Right renal cortex interstitium (tissue), 3 donors: Measurements from ENCODE around the gene SPOCK2. TPM values are rescaled to one million over a fixed set of nuclear protein-coding genes. Genes with fewer than 3 reads are reported as not detected.

Experiments used
- DNase-seq, 3 donors: peaks; one replicate each; pipeline ENCODE4 v3.0.0-alpha.2; 2013; ENCODE audit warnings: low read depth in 3 of 3, low spot score in 2 of 3
- polyA plus RNA-seq, 3 donors: library from polyadenylated mRNA; unstranded; fragments of 120-200 nt; gene quantifications; one replicate each; pipeline ENCODE4 v1.2.1, GENCODE V29; 2013; ENCODE audit not compliant: insufficient read length in 3 of 3

Gene SPOCK2
- polyA plus RNA-seq, 3 donors: 147 to 168 (median 150) TPM

DNA sequence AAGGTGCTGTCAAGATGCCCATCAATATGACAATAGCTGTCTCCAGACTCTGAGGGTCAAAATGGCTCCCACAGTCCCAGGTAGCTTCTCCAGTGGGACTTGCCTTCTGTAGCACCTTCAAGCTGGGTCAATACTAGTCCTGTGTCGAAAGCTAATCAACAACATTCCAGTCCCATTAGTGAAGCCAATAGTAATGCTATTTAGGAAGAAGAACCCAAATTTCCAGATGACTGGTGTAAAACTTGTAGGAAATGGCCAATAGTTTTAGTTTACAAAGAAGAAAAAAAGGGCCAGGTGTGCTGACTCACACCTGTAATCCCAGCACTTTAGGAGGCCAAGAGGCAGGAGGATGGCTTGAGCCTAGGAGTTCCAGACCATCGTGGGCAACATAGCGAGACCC, 2.0 kb upstream of the SPOCK2 start:
- no peak for DNase-seq

DNA sequence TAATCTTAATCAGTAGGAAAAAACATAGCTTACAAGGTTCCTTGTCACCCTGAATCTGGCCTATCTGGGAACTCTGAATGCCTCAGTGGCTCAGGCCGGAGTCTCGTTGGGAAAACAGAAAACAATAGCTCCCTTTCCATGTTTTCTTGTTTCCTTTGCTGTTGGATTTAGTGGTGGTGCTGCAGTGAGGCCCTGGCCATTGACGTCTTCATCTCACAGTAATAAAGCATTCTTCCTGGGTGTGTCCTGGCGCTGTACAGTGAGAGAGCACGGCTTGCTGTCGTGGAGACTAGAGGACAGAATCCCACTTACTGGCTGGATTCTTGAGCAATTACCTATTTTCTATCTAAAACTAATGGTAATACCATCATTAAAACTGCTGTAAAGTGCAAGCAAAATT, 1.3 kb upstream of the SPOCK2 start:
- DNase-seq: no peak

DNA sequence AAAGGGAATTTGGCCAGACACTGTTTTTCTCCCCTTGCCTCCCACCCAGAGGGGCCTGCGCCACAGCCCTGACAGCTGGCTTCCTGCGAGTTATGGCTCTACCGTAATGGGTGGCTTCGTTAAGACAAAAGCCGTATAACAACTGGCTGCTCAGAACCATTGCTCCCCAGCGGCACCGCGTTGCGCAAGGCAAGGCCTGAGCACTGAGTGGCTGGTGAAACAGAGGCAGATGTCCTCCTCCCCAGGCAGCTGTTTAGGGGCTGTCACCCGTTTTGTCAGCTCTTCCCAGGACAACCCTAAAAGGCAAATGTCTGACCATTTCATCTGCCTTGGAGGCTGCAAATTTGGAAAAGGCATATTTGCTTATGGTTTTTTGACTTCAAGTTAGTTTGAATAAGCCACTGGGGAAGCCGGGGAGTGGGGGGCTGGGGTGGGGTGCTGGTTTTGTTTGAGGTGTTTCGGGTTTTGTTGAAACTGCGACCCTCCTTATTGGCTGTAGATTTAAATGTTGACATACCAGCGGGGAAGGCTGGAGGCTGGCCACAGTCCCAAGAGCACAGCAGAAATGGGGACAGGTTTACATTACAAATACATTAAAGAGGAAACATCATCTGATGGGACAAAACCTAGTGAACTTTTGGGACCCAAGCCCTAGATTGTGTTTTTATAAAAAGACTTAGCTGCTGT, 681 bp upstream of the SPOCK2 start:
- DNase-seq: no peak

- DNase-seq: no peak
Measured at GRCh38 chr10:72087392-72087968, 871 bp downstream of the SPOCK2 start.

DNA sequence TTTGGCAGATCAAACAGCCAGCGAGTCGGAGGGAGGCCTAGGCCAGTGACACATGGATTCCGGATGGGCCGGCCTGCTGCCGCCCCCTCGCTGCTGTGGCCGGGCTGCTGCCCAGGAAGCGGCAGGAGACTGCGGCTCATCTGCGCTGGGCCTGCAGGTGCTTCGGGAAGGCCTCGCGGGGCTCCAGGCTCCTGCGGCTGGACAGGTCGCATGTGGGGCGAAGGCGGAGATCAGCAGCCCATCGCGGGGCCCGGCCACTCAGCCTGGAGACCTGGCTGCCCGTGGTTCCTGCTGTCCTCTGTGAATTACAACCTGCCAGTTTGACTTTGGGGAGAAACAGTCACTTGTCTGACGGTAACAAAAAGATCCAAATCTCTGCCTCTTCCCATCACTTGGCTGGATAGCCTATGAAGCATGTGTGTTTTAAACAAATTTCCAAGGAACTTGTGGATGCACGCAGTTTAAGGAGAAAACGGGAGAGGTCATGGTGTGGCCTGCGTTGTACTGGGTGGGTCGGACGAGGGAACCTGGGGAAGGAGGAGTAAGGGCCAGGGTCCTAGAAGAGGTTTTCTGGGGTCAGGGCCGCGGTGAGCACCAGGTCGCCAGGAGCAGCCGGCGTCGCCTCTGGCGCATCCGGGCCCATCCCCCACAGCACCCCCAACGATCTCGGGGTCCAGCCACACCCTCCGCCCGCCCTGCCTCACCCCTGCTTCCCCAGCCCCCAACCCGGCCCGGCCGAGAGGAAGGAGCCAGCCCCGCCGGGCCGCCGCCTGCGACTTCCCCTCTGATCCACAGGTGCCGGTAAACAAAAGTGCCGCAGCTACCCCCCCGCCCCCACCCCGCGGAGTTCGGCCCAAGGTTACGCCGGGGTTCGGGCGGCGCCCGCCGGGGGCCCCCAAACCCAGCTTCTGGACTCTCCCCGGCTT, 1.6 kb downstream of the SPOCK2 start:
- DNase-seq: no peak

DNA sequence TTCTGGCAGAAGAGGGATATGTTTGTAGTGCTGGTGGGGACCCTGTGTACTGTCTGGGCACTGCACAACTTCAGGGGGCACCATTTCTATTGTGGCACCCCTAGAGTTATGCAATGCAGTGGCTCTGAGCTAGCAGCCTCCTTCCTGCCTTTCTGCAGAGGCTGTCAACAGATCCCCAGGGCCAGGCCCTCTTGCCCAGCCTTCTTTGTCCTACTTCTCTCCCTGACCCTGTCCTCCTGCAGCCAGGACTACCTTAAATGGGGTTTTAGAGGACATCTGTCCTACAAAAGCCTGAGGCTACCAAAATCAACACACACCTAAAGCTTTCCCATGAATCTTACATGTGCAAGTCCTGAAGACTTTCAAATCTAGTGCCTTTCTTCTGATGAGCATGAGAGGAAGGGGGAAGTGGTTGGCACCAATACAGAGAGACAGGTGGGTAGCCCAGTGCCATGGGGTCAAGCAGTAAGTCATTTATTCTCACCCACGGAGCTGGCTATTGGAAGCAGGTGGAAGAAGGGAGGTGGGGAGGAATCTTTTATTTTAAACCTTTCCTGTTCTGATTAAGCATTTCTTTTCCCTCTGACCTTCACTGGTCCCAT, 2.4 kb downstream of the SPOCK2 start:
- no peak for DNase-seq

- DNase-seq: no peak
Measured at GRCh38 chr10:72085166-72085565, 3.2 kb downstream of the SPOCK2 start.

GRCh38 chr10:72083790-72084459, 4.4 kb downstream of the SPOCK2 start:
- DNase-seq: no peak

GRCh38 chr10:72082856-72083789, 5.2 kb downstream of the SPOCK2 start:
- DNase-seq: no peak

GRCh38 chr10:72081772-72082590, 6.4 kb downstream of the SPOCK2 start:
- no peak for DNase-seq

GRCh38 chr10:72081210-72081609, 7.1 kb downstream of the SPOCK2 start:
- no peak for DNase-seq

- DNase-seq: no peak
Measured at GRCh38 chr10:72080042-72080975, 8.0 kb downstream of the SPOCK2 start.

- no peak for DNase-seq
Measured at GRCh38 chr10:72079356-72079755, 9.0 kb downstream of the SPOCK2 start.

DNA sequence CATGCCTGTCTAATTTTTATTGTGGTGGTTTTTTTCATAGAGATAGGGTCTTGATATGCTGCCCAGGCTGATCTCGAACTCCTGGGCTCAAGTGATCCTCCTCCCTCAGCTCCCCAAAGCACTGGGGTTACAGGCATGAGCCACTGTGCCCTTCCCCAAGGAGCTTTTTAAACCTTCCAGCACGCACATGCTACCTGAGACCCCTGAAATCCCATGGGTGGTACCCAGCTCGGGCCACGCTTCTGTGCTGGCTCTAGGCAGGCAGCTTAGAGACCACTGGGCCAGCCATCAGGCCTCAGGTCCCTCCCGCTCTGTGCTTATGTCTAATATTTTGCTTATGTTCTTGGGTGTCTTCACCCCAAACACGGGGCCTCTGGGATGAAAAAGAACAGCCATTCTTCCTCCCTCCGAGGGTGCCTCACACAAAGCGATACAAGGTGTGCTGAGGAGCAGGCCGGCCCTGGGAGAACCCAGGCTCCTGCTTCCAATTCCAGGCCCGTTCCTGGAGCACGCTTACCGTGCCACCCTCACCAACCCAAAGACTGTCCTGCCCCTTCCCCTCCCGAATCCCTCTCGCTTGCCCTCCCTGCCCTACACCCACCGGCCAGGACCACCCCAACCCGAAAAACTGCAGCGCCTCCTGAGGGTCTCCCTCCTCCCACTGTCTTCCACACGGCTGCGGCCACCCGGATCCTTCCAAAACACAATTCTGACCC, 10.9 kb downstream of the SPOCK2 start:
- no peak for DNase-seq

- no peak for DNase-seq
Measured at GRCh38 chr10:72076756-72077155, 11.6 kb downstream of the SPOCK2 start.

GRCh38 chr10:72075376-72076115, 12.8 kb downstream of the SPOCK2 start:
- no peak for DNase-seq
